Activated CD4-positive, alpha-beta memory T cell treated with anti-CD3 and anti-CD28 coated beads, Interleukin-2, amount 10 ng/mL, durations not matched to agents 7 days and 5 days (primary cell): Measurements from ENCODE around the gene PARP12. TPM values are rescaled to one million over a fixed set of nuclear protein-coding genes. Genes with fewer than 3 reads are reported as not detected.
"Not testable (repeated sequence)": the region's sequence is repeated elsewhere in the genome, so short reads cannot be mapped to it uniquely, and the experiment has no call there.

Experiments
- CTCF ChIA-PET: fragments of 350-600 bp; sonication (Branson Sonifier 250); formaldehyde crosslinking; loops from one replicate; lab custom pipeline; 2021; ENCODE audit warnings: antibody characterized with exemption, inconsistent platforms; lab: Charles Lee
- POLR2A ChIA-PET: fragments of 350-600 bp; sonication (Branson Sonifier 250); formaldehyde crosslinking; loops from one replicate; lab custom pipeline; 2021; ENCODE audit warnings: antibody characterized with exemption; lab: Charles Lee
- DNase-seq: peaks from one replicate; pipeline ENCODE4 v3.0.0-alpha.2; 2020
- H3K27ac Mint-ChIP-seq: one replicate; pipeline ENCODE4 v1.8.0; 2021; ENCODE audit warnings: mild to moderate bottlenecking, mixed read lengths
- H3K27me3 Mint-ChIP-seq: one replicate; pipeline ENCODE4 v1.8.0; 2021; ENCODE audit warnings: mixed read lengths
- H3K36me3 Mint-ChIP-seq: one replicate; pipeline ENCODE4 v1.8.0; 2021; ENCODE audit warnings: low read depth, mixed read lengths
- H3K4me1 Mint-ChIP-seq: one replicate; pipeline ENCODE4 v1.8.0; 2021; ENCODE audit warnings: mixed read lengths
- H3K4me3 Mint-ChIP-seq: one replicate; pipeline ENCODE4 v1.8.0; 2021; ENCODE audit warnings: mild to moderate bottlenecking, mixed read lengths
- H3K9me3 Mint-ChIP-seq: one replicate; pipeline ENCODE4 v1.8.0; 2021; ENCODE audit warnings: mixed read lengths
- total RNA-seq, 2 experiments: library from RNA; stranded (reverse); gene quantifications; one replicate each; pipeline ENCODE4 v1.2.3, GENCODE V29; 2021

PARP12 gene
- 100 to 1,000 TPM; 146 to 151 TPM for total RNA-seq

- H3K36me3 Mint-ChIP-seq = peaks cover 62% of the 10 kb centered on the region
- CTCF ChIA-PET = interaction anchor here (0.9 to 1.3 kb wide), 4 partner anchors 9 to 263 kb away, joined by 3 read pairs; no protein-coding TSS in a partner anchor
- H3K27me3 Mint-ChIP-seq = peaks cover 5% of the 10 kb centered on the region
- peaks cover 48% of the 10 kb centered on the region for H3K4me1 Mint-ChIP-seq
- peak within 1 kb of the TSS; percentile 82 for H3K27ac Mint-ChIP-seq
- H3K9me3 Mint-ChIP-seq = peaks cover 21% of the 10 kb centered on the region
- POLR2A ChIA-PET = interaction anchor here (0.6 to 4.8 kb wide), 25 partner anchors 11 to 608 kb away, joined by 3 to 34 read pairs (median 4); partner anchors contain the start of genes HIPK2 and KDM7A
- H3K4me3 Mint-ChIP-seq = peak within 1 kb of the TSS; percentile 80
- peak; percentile 93 for DNase-seq
Observed at GRCh38 chr7:140062528-140063299, at the start of gene PARP12. PARP12 (minus strand) TSS chr7:140062951; CDS start chr7:140062847, 104 bp downstream.

GRCh38 chr7:140108777-140109176 is 46.0 kb upstream of the PARP12 start:
- H3K27me3 Mint-ChIP-seq, H3K4me3 Mint-ChIP-seq, CTCF ChIA-PET, POLR2A ChIA-PET, H3K27ac Mint-ChIP-seq: not testable (repeated sequence)
- peaks cover 80% of the 10 kb centered on the region for H3K36me3 Mint-ChIP-seq
- H3K9me3 Mint-ChIP-seq = peaks cover 21% of the 10 kb centered on the region
- DNase-seq = peak; percentile 21
- peaks cover 12% of the 10 kb centered on the region for H3K4me1 Mint-ChIP-seq

- H3K27ac Mint-ChIP-seq = no peak overlapping the region
- no peaks in the 10 kb centered on the region for H3K9me3 Mint-ChIP-seq
- DNase-seq = no peak
- peaks cover 80% of the 10 kb centered on the region for H3K36me3 Mint-ChIP-seq
- POLR2A ChIA-PET = no interaction called here
- CTCF ChIA-PET = no interaction called here
- H3K4me1 Mint-ChIP-seq = peaks cover 2% of the 10 kb centered on the region
- H3K4me3 Mint-ChIP-seq = no peak overlapping the region
- H3K27me3 Mint-ChIP-seq = no peaks in the 10 kb centered on the region
Observed at GRCh38 chr7:140096459-140096858, 33.7 kb upstream of the PARP12 start.

GRCh38 chr7:140093375-140093774 is 30.6 kb upstream of the PARP12 start:
- Mint-ChIP-seq H3K36me3 (peaks cover 77% of the 10 kb centered on the region), H3K9me3 (no peaks in the 10 kb centered on the region), H3K4me1 (no peaks in the 10 kb centered on the region), H3K4me3 (no peak overlapping the region), H3K27me3 (no peaks in the 10 kb centered on the region), H3K27ac (no peak overlapping the region)
- CTCF ChIA-PET = no interaction called here
- POLR2A ChIA-PET = no interaction called here
- no peak for DNase-seq

- Mint-ChIP-seq H3K27ac (no peak overlapping the region), H3K27me3 (peaks cover 4% of the 10 kb centered on the region), H3K4me3 (no peak overlapping the region), H3K4me1 (peaks cover 33% of the 10 kb centered on the region), H3K9me3 (no peaks in the 10 kb centered on the region), H3K36me3 (peaks cover 20% of the 10 kb centered on the region)
- no peak for DNase-seq
- CTCF ChIA-PET = interaction anchor here (1.3 kb wide), 1 partner anchor 15 kb away, joined by 3 read pairs; no protein-coding TSS in a partner anchor
- POLR2A ChIA-PET = interaction anchor here (0.9 to 3.9 kb wide), 6 partner anchors 19 to 231 kb away, joined by 3 to 34 read pairs (median 4); partner anchors contain the start of gene PARP12
Observed at GRCh38 chr7:140085447-140085846, 22.7 kb upstream of the PARP12 start.

GRCh38 chr7:140084972-140085371 is 22.2 kb upstream of the PARP12 start:
- H3K27ac Mint-ChIP-seq = peak overlapping the region; percentile 7
- peak overlapping the region; percentile 5 for H3K4me3 Mint-ChIP-seq
- peaks cover 8% of the 10 kb centered on the region for H3K27me3 Mint-ChIP-seq
- peaks cover 33% of the 10 kb centered on the region for H3K4me1 Mint-ChIP-seq
- CTCF ChIA-PET = no interaction called here
- DNase-seq = peak; percentile 73
- peaks cover 18% of the 10 kb centered on the region for H3K36me3 Mint-ChIP-seq
- no peaks in the 10 kb centered on the region for H3K9me3 Mint-ChIP-seq
- POLR2A ChIA-PET = interaction anchor here (0.9 to 3.9 kb wide), 7 partner anchors 18 to 231 kb away, joined by 3 to 34 read pairs (median 4); partner anchors contain the start of gene PARP12

GRCh38 chr7:140084142-140084655 is 21.4 kb upstream of the PARP12 start:
- POLR2A ChIA-PET = interaction anchor here (0.7 to 3.9 kb wide), 6 partner anchors 13 to 232 kb away, joined by 3 to 34 read pairs (median 3); partner anchors contain the start of gene PARP12
- Mint-ChIP-seq H3K27me3 (peaks cover 9% of the 10 kb centered on the region), H3K4me1 (peaks cover 33% of the 10 kb centered on the region), H3K9me3 (no peaks in the 10 kb centered on the region), H3K27ac (peak overlapping the region; percentile 33), H3K36me3 (peaks cover 16% of the 10 kb centered on the region), H3K4me3 (peak overlapping the region; percentile 21)
- CTCF ChIA-PET = no interaction called here
- DNase-seq = peak; percentile 24

GRCh38 chr7:140082770-140083169 is 20.0 kb upstream of the PARP12 start:
- Mint-ChIP-seq H3K27me3 (peaks cover 9% of the 10 kb centered on the region), H3K9me3 (no peaks in the 10 kb centered on the region), H3K36me3 (peaks cover 9% of the 10 kb centered on the region), H3K4me1 (peaks cover 33% of the 10 kb centered on the region), H3K4me3 (no peak overlapping the region), H3K27ac (no peak overlapping the region)
- DNase-seq = no peak
- ChIA-PET CTCF (no interaction called here), POLR2A (interaction anchor here (2.2 to 3.9 kb wide), 2 partner anchors 20 to 148 kb away, joined by 5 to 34 read pairs; partner anchors contain the start of gene PARP12)

- no peak overlapping the region for H3K27ac Mint-ChIP-seq
- no peaks in the 10 kb centered on the region for H3K9me3 Mint-ChIP-seq
- CTCF ChIA-PET = interaction anchor here (0.6 to 0.8 kb wide), 2 partner anchors 14 to 354 kb away, joined by 4 to 5 read pairs; no protein-coding TSS in a partner anchor
- no peak overlapping the region for H3K4me3 Mint-ChIP-seq
- H3K27me3 Mint-ChIP-seq = peaks cover 9% of the 10 kb centered on the region
- peaks cover 9% of the 10 kb centered on the region for H3K36me3 Mint-ChIP-seq
- DNase-seq = no peak
- POLR2A ChIA-PET = interaction anchor here (3.9 kb wide), 1 partner anchor 20 kb away, joined by 34 read pairs; the partner anchor contains the start of gene PARP12
- H3K4me1 Mint-ChIP-seq = peaks cover 33% of the 10 kb centered on the region
Observed at GRCh38 chr7:140081774-140082425, 19.1 kb upstream of the PARP12 start.

GRCh38 chr7:140080919-140081318 is 18.2 kb upstream of the PARP12 start:
- ChIA-PET CTCF (no interaction called here), POLR2A (interaction anchor here (2.0 kb wide), 1 partner anchor 18 kb away, joined by 6 read pairs; the partner anchor contains the start of gene PARP12)
- H3K4me1 Mint-ChIP-seq = peaks cover 29% of the 10 kb centered on the region
- H3K4me3 Mint-ChIP-seq = no peak overlapping the region
- H3K27me3 Mint-ChIP-seq = peaks cover 9% of the 10 kb centered on the region
- no peaks in the 10 kb centered on the region for H3K9me3 Mint-ChIP-seq
- no peak overlapping the region for H3K27ac Mint-ChIP-seq
- H3K36me3 Mint-ChIP-seq = peaks cover 9% of the 10 kb centered on the region
- no peak for DNase-seq

GRCh38 chr7:140079121-140079536 is 16.4 kb upstream of the PARP12 start:
- H3K36me3 Mint-ChIP-seq = peaks cover 9% of the 10 kb centered on the region
- no peaks in the 10 kb centered on the region for H3K9me3 Mint-ChIP-seq
- CTCF ChIA-PET = no interaction called here

GRCh38 chr7:140078392-140078791 is 15.6 kb upstream of the PARP12 start:
- POLR2A ChIA-PET = no interaction called here
- Mint-ChIP-seq H3K9me3 (no peaks in the 10 kb centered on the region), H3K36me3 (peaks cover 6% of the 10 kb centered on the region), H3K27me3 (peaks cover 14% of the 10 kb centered on the region), H3K27ac (no peak overlapping the region), H3K4me1 (peaks cover 8% of the 10 kb centered on the region), H3K4me3 (no peak overlapping the region)
- CTCF ChIA-PET = interaction anchor here (0.6 kb wide), 1 partner anchor 345 kb away, joined by 4 read pairs; no protein-coding TSS in a partner anchor
- no peak for DNase-seq

More at GRCh38 chr7:140079121-140079536, 16.4 kb upstream of the PARP12 start:
- no peak overlapping the region for H3K27ac Mint-ChIP-seq
- POLR2A ChIA-PET = interaction anchor here (2.0 kb wide), 1 partner anchor 17 kb away, joined by 6 read pairs; the partner anchor contains the start of gene PARP12
- peaks cover 12% of the 10 kb centered on the region for H3K27me3 Mint-ChIP-seq
- peaks cover 15% of the 10 kb centered on the region for H3K4me1 Mint-ChIP-seq
- DNase-seq = no peak
- H3K4me3 Mint-ChIP-seq = no peak overlapping the region
